HG02973 (cell line): Measurements from ENCODE around the gene FNDC3B.
"Not testable (repeated sequence)": the region's sequence is repeated elsewhere in the genome, so short reads cannot be mapped to it uniquely, and the experiment has no call there.

Source experiments
- ATAC-seq: cut with Tn5 transposase; IDR thresholded peaks from one replicate; pipeline ENCODE4 v1.9.1; 2021; ENCODE audit warnings: moderate library complexity; ENCODE audit not compliant: unreplicated experiment

Gene FNDC3B

DNA sequence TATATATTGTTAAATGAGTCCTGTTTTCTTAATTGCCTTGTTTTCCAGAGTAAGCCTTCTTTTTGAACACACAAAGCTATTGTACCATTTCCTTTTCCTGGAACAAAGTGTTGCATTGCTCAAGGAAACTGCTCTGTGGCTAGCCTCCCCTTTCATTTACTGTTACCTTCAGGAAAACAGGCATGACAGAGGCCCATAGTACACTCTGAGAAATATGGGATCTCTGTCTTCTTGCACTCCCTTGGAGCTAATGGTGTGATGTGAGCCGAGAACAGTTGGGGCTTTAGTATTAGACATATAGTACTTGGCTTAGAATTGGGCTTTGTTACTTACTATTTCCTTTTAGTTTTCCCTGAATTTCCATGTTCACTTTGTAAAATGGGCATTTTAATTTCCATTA is 215.2 kb downstream of the FNDC3B start:
- no peak for ATAC-seq

DNA sequence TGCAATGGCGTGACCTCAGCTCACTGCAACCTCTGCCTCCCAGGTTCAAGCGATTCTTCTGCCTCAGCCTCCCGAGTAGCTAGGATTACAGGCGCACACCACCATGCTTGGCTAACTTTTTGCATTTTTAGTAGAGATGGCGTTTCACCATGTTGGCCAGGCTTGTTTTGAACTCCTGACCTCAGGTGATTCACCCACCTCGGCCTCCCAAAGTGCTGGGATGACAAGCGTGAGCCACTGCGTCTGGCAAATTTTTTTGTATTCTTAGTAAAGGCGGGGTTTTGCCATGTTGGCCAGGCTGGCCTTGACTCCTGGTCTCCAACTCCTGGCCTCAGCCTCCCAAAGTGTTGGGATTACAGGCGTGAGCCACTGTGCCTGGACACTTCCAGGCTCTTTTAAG is 215.9 kb downstream of the FNDC3B start:
- ATAC-seq, result not testable (repeated sequence)

DNA sequence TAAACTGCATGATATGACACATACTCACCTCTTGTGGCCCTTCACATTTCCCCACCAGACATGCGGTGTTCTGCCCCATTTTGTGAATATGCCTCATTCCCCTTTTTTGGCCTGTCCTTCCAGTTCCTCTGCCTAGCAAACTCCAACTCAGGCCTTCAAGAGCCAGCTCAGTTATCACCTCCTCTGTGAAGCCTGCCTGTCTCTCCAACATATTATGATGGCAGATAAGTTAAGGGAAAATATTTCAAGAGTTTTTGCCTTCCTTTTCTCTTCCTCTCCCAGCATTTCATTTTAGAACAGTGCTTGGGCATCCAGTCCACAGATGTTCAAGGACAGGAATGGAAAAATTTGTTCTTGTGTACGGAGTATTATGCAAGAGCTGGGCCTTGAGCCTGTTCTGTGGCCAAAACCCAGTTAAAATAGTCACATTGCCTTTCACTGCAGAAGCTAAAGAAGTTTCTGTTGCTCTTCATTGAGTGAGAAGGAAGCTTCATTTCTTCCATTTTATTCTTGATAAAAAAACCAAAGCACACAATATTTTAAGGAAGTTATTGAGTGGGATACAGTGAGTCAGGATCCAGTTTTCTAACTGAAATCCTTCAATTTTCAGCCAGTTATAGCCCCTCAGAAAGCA is 216.8 kb downstream of the FNDC3B start:
- ATAC-seq, result no peak

DNA sequence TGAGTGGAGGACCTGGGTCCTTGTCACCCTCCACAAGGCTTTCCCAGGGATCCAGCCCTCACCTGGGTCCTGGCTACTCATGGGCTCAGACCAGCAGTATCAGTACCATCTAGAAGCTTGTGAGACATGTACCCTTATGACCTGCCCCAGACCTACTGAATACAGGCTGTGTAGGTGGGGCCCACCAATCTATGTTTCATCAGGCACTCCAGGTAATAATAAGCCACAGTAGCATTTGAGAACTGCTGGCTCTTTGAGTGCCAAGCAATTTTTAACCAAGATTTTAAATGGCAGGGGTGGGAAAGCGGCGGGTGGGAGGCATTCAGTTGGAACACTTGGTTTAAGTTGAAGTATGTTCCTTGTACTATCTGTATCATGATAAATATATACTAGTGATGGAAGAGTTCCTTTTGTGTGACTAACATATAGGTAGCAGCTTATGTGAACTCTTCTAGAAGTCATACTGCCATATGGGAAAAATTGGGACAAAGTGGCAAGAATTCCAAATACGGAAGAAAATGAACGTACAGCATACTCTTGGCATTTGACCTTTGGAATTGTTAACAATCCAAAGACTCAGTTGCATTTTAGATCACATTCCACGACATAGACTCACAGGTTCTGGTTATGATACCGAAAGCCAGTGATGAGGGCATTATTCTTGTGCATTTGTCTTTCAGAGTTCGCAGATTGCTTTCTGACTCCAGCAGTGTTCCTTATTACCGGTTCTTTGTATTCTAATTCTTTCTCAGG is 218.4 kb downstream of the FNDC3B start:
- no peak for ATAC-seq

DNA sequence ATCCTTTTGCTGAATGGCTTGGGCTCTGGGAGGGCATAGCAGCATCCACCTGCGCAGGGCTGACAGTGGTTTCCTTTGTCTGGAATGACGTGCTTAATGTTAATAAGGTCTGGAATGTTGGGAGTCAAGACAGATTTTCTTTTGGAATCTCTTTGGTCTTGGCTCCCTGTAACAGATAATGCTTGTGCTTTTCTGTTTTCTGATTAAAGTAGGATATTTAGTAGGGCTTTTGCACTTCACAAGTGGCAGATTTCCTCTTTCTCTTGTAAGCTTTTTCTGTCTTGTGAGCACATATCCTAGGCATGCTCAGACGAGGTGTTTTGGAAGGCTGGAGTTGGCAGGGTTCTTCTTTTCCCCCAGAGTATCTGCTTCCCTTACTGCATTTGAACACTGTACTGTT is 219.2 kb downstream of the FNDC3B start:
- ATAC-seq, result no peak

DNA sequence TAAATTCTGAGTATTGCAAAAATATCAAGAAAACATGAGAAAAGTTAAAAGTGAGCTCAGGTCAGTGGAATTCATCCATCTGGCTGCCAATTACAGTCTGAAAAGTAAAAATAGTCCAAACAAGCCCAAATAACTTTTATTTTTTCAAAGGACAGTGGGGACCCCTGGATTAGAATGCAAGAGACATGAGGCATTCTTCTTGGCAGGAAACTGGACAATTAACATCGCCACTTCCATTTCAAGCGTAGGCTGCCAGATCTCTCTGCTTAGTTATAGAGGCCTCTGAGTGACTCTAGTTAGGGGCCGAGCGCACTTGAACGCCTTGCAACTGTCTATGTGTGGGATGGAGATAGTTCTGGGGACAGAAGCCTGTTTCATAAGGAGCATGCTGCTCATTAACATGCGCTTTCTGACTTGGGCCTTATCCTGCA is 219.7 kb downstream of the FNDC3B start:
- no peak for ATAC-seq

DNA sequence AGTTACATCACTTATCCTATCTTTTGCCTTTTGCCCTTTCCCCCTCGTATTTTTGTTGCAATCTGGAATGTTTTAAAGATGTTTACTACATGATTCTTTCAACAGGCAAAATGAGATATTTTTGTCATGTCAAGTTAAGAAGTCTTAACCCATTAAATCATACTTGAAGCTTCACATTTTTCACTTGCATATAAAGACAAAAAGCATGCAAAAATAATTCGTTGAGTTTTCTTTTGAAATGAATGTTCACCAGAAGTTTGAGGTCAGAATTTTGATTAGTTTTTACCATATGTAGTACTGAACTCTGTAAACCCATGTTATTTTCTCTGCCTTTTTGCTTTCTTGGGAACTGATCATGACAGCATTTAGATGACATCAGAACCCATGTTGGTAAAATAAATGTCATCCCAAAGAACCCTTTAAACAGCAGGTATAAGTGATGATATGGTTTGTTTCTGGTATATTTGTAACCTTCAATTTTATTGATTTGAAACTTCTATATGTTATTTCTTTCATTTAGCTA is 220.4 kb downstream of the FNDC3B start:
- no peak for ATAC-seq

DNA sequence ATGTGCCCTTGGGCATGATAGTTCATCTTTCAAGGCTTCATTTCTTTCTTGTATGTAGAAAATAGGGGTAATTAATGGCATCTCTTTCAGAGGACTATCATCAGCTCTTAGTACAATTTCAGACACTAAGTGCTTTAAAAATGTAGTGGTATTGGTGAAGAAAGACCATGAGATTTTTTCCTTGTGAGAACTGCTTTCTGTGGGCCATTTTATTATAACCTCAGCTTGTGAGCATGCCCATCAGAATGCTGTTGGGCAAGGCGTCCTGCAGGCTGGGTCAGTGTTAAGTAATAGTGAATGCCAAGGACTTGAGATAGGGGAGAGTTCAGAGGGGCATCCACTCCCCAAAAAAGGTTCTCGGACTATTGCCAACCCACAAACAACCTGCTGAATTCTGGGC is 221.0 kb downstream of the FNDC3B start:
- no peak for ATAC-seq

DNA sequence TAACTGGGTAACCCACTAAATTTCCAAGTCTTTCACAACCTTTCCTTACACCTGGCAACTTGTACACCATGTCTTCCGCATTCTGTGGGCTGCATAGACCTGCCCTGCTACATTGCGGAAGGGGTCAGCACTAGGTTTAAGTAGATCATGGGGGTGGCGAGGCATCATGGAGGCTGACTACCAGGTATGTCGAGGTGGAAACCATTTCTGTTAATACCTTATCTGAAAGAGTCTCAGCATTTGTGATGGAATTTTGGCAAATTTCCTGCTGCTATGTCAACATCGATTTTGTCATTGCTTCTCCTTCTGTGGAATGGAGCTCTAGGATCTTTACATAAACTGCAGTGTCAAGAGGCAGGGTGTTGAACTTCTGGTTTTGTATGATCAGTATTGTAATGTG is 221.7 kb downstream of the FNDC3B start:
- ATAC-seq, result no peak

DNA sequence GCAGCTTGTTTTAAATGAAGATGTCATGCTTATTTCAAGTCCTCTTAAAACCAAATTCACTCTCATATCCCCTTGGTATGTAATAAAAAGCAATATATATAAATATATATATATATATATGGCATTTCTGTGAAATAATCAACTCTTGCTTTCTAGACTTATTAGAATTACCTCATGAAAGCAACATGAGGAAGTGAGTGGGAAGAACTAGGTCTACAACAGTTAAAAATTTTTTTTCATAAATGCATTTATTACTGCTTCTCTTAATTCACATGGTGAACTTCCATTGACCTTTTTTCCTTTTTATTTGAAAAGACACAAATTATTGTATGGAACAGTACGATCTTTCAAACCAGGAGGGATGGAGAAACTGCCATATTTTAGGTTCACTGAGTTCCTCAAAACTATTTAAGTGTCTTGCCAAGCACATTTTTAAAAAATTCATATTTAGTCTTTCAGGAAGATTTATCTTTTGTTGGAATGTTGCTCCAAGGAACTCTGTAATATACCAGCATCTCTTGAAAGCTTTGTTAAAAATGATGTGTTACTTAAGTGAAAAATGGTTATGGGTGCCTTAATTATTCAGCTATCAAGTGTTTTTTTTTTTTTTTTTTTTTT is 223.7 kb downstream of the FNDC3B start:
- ATAC-seq, result no peak

DNA sequence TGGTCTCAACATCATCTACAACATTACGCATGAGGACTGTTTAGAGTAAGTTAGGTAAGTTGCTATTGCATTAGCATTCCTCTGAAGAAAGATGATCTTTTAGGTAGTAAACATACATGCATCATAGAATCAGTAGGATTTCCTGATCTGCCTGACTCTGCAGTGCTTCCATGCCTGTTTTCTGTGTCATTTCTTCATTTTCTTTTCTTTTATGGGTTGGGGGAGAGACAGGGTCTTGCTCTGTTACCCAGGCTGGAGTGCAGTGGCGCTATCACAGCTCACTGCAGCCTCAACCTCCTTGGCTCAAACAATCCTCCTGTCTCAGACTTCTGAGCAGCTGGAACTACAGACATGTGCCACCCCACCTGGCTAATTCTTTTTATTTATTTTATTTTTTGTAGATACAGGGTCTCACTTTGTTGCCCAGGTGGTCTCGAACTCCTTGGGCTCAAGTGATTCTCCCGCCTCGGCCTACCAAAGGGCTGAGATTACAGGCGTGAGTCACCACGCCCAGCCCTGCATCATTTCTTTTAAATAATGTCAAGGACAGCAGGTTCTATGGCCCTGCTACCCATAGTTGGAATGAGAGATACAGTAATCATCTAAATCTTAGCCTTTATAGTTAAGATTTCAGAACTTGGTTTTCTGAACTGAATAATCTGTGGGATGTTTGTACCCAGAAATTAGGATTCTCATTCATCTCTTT is 224.6 kb downstream of the FNDC3B start:
- ATAC-seq, result no peak

DNA sequence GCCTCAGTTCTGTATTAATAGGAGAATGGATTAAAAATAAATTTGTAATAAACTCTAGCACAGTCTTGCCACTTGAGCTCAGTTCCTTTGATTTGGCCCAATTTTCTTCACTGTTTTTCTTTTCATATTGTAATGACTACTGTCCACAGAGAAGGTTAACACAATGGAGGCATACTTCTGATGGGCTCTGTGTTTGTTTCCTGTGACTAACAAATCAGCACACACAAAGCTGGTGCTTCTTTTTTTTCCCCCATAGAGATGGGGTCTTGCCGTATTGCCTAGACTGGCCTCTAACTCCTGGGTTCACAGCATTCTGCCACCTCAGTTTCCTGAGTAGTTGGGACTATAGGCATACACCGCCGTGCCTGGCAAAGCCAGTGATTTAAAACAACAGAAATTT is 226.7 kb downstream of the FNDC3B start:
- ATAC-seq, result no peak

DNA sequence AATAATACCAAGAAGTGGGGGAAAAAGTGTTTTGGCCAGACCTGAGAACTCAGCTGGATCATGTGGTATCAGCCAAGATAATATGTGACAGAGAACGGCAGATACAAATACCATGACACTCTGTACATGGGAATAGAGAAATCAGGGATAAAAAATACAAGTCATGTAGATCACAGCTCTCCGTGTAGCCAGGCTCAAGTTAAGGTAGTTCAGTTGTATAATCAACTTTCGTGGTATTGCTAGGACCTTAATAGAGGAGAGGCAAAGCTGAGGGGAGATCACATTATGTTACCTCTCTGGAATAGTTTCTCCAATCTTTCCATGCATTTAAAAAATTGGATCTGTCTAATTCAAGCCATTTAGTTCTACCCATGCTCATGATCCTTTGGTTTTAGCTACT is 229.0 kb downstream of the FNDC3B start:
- ATAC-seq, result no peak

DNA sequence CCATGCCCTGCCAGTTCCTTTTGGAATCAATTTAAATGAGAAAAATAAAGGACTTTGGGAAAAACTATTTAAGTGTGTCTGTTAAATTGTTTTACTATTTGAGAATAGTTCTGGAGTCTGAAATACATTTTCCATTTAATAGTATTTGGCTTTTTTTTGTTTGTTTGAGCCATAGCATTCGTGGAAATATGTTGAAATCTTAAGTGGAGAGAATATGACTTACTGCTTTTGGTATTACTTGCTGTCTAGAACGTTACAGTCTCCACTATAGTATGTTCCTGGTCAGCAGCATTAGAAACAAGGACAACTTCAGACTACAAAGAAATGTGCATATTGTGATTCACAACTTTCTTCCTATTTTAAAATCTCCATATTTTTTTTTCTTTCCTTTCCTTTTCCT is 229.5 kb downstream of the FNDC3B start:
- no peak for ATAC-seq

DNA sequence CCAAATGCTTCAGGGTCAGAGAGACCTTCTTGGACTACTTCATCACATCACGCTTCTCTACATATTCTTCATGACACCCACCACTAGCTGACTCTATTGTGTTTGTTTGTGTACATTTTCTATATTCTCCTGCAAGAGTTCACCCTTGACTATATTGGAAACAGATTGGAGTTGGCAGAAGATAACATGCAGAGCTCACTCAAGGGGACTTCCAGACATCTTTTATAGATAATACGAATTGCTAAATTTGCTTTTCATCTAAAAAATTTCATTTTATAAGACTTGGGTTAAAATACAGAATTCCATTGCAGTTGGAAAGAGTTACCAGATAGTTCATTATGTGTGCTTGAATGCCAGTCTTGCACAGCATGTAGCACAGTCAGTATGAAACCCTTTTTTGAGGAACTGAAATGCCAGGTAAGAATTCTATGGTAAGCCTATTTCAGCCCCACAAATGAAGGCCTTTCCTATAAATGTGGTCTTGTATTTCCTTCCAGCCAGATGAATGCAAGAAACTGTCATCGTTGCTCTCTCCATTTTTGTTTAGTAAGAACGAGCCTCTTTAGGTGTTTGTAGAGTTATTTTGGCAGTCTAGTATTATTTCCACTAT is 231.3 kb downstream of the FNDC3B start:
- ATAC-seq, result peak; percentile 97

DNA sequence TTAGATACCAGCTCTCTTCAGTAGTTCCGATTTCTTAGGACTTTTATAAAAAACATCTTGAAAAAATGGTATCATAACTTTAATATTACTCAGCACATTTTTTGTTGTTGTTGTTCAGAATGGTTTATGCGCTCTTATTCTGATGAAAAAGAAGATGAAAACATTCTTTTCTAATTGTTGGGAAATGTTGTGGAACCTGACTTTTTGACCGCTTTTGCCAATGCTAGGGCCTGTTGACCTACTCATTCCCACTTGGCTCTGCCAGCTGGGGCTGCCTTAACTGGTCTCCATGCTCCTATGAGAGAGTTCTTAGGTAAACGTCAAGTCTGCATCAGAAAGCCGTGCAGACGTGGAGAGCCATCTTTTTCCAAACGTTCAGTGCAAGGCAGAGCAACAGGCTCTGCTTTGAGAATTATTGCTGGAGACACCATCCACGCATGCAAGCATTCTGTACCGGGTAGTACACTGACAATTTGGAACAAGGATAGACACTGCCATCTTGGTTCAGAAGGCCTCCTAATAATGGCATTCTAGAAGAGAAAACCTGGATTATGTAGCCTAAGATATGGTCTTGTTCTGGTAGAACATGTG is 232.1 kb downstream of the FNDC3B start:
- no peak for ATAC-seq

DNA sequence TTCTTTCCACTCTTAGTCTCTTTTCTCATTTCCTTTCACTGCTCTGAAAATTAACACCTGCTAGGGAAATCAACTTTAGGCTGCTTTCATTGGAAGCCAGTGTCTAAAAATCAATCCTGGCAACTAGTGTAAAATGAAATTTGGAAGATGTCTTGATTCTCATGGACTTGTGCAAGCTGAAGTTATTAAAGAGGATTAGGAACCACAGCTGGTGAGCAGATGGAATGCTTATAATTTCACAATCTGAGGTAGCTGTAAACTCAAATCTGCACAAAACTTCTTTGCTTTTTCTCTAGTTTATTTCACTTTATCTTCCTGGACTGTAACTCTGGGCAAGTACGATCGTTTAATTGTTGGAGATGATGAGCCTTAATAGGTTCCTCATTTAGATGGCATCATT is 233.3 kb downstream of the FNDC3B start:
- no peak for ATAC-seq

DNA sequence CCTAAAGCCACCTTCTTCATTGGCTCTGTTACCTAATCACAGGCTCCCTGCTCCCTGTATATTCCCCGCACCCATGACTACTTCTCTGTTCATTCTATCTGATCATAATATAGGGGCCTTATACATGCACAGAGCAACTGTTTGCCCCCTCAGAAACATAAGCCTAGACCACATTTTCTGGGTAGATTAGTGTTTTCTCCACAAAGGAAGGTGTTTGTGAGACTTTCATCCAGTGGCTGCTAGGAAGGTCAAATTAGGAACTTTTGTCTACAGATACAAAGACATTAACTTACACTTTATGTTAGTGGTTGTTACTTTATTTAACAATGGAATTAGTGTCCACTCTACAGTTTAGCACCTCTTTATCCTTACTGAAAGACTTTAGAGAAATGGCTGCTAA is 234.0 kb downstream of the FNDC3B start:
- no peak for ATAC-seq

DNA sequence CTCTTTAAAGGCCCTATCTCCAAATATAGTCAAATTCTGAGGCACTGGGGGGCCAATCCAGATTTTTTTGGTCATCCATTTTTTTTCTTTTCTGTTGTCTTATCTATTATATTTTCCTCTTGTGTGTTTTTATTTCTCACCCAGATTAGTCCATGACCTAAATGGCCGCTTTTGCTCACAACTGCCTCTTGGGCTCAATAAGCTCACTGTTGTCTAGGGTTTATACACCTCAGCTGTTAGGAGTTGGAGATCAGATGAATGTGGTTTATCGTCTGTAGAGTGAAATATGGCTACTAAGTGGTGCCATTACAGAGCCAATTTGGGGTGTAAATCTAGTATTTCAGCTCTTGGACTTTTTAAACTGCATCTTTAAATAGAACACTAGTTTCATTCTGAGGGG is 235.5 kb downstream of the FNDC3B start:
- no peak for ATAC-seq

DNA sequence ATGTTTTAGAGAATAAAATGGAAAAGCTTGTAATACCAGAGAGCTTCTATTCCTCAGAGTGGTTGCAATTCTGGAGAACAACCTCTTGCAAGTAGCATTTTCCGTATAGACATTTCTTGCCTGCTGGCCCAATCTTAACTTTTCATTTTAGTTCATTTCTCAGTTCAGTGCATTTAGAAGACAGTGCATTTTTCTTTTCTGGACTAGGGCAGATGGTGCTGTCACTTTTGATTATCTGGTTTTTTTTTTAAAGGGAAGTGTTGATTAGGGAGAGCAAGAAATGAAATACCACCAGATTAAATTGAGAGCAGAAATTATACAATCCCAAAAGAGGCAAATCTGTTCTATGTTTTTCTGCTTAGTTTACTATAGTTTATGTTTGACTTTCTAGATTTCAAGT is 236.2 kb downstream of the FNDC3B start:
- no peak for ATAC-seq

DNA sequence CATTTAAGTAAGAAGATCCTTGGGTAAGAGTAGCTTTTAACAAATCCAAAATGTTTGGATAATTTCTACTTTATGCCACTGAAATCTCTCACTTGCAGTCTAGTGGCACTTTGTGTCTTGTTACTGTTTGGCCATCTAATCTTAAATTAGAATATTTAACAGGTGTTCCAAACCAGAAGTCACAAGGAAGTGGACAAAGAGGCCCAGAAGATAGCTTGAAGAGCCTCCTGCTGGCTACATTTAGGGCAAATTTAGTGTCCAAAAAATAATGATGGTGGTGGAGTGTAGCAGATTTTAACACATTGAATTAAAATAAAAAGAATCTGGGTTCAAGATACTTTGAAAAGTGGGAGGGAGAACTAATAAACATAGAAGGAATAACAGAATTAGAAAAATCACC is 236.7 kb downstream of the FNDC3B start:
- ATAC-seq, result no peak
